GM12874 (cell line): ENCODE results near the gene EGFR.

Experiments used
- CTCF ChIP-seq: IDR thresholded peaks from 2 replicates; pipeline ENCODE4 v1.5.1; 2011; ENCODE audit warnings: low read depth, mild to moderate bottlenecking, control low read depth, low read length, moderate library complexity; ENCODE audit not compliant: insufficient read depth

The EGFR gene

GRCh38 chr7:55132890-55133551 lies 114.2 kb downstream of the EGFR start:
- TF ChIP-seq CTCF, result no peak

- TF ChIP-seq CTCF, result no peak
Measured at GRCh38 chr7:55133630-55134358, 115.0 kb downstream of the EGFR start.

- no peak for TF ChIP-seq CTCF
Measured at GRCh38 chr7:55134359-55134725, 115.5 kb downstream of the EGFR start.

GRCh38 chr7:55134786-55135185 lies 116.0 kb downstream of the EGFR start:
- TF ChIP-seq CTCF, result no peak

GRCh38 chr7:55135462-55135861 lies 116.6 kb downstream of the EGFR start:
- TF ChIP-seq CTCF, result no peak

- TF ChIP-seq CTCF, result no peak
Measured at GRCh38 chr7:55138663-55139062, 119.8 kb downstream of the EGFR start.

- TF ChIP-seq CTCF, result no peak
Measured at GRCh38 chr7:55140221-55140940, 121.6 kb downstream of the EGFR start.
